ENCODE data around the gene ATXN1. TPM values are rescaled to one million over a fixed set of nuclear protein-coding genes. Genes with fewer than 3 reads are reported as not detected.

Gene ATXN1
- total RNA-seq, 2 experiments from 2014 or later: 83.1 to 89.4 TPM

- Mint-ChIP-seq H3K36me3 (ENCODE audit: low read depth) (peaks cover 71% of the 10 kb centered on the region), H3K4me3 (no peak overlapping the region), H3K27me3 (no peaks in the 10 kb centered on the region), H3K27ac (no peak overlapping the region), H3K9me3 (no peaks in the 10 kb centered on the region), H3K4me1 (peaks cover 63% of the 10 kb centered on the region)
- CTCF ChIA-PET: interaction anchor here (1.8 kb wide), 1 partner anchor 12 kb away, joined by 9 read pairs; no protein-coding TSS in a partner anchor
- POLR2A ChIA-PET: interaction anchor here (1.4 to 3.3 kb wide), 4 partner anchors 9 to 39 kb away, joined by 4 to 15 read pairs (median 8); partner anchors contain the start of gene ATXN1
- no peak for DNase-seq
Observed at GRCh38 chr6:16746401-16746800, 14.9 kb downstream of the ATXN1 start.

GRCh38 chr6:16743664-16744210, 17.5 kb downstream of the ATXN1 start:
- Mint-ChIP-seq H3K27ac (no peak overlapping the region), H3K4me3 (no peak overlapping the region), H3K4me1 (peaks cover 69% of the 10 kb centered on the region), H3K27me3 (no peaks in the 10 kb centered on the region), H3K36me3 (ENCODE audit: low read depth) (peaks cover 71% of the 10 kb centered on the region), H3K9me3 (no peaks in the 10 kb centered on the region)
- no peak for DNase-seq
- CTCF ChIA-PET: interaction anchor here (1.1 kb wide), 1 partner anchor 20 kb away, joined by 4 read pairs; no protein-coding TSS in a partner anchor
- POLR2A ChIA-PET: interaction anchor here (3.4 kb wide), 1 partner anchor 12 kb away, joined by 14 read pairs; no protein-coding TSS in a partner anchor

- Mint-ChIP-seq H3K36me3 (ENCODE audit: low read depth) (peaks cover 70% of the 10 kb centered on the region), H3K27me3 (no peaks in the 10 kb centered on the region), H3K27ac (no peak overlapping the region), H3K9me3 (no peaks in the 10 kb centered on the region), H3K4me3 (no peak overlapping the region), H3K4me1 (peaks cover 71% of the 10 kb centered on the region)
- ChIA-PET CTCF (interaction anchor here (1.4 kb wide), 1 partner anchor 16 kb away, joined by 5 read pairs; no protein-coding TSS in a partner anchor), POLR2A (interaction anchor here (0.6 to 1.9 kb wide), 3 partner anchors 10 to 357 kb away, joined by 3 to 6 read pairs (median 5); no protein-coding TSS in a partner anchor)
- DNase-seq: no peak
Observed at GRCh38 chr6:16742116-16742515, 19.1 kb downstream of the ATXN1 start.

- CTCF ChIA-PET: interaction anchor here (1.0 to 1.4 kb wide), 3 partner anchors 17 to 227 kb away, joined by 4 to 5 read pairs (median 4); no protein-coding TSS in a partner anchor
- Mint-ChIP-seq H3K27ac (peak overlapping the region; percentile 4), H3K27me3 (no peaks in the 10 kb centered on the region), H3K4me1 (peaks cover 74% of the 10 kb centered on the region), H3K9me3 (no peaks in the 10 kb centered on the region), H3K36me3 (ENCODE audit: low read depth) (peaks cover 72% of the 10 kb centered on the region), H3K4me3 (no peak overlapping the region)
- no peak for DNase-seq
- POLR2A ChIA-PET: interaction anchor here (0.8 to 3.4 kb wide), 7 partner anchors 9 to 42 kb away, joined by 3 to 20 read pairs (median 5); partner anchors contain the start of gene ATXN1
Observed at GRCh38 chr6:16741112-16742016, 19.9 kb downstream of the ATXN1 start.

- Mint-ChIP-seq H3K4me1 (peaks cover 76% of the 10 kb centered on the region), H3K27me3 (no peaks in the 10 kb centered on the region), H3K9me3 (no peaks in the 10 kb centered on the region), H3K27ac (no peak overlapping the region), H3K36me3 (ENCODE audit: low read depth) (peaks cover 76% of the 10 kb centered on the region), H3K4me3 (no peak overlapping the region)
- DNase-seq: no peak
- ChIA-PET POLR2A (interaction anchor here (1.1 to 3.4 kb wide), 7 partner anchors 8 to 266 kb away, joined by 3 to 20 read pairs (median 5); partner anchors contain the start of gene ATXN1), CTCF (interaction anchor here (0.8 to 1.2 kb wide), 4 partner anchors 23 to 270 kb away, joined by 3 to 5 read pairs (median 4); no protein-coding TSS in a partner anchor)
Observed at GRCh38 chr6:16740097-16740496, 21.2 kb downstream of the ATXN1 start.

- Mint-ChIP-seq H3K27ac (no peak overlapping the region), H3K4me1 (peaks cover 76% of the 10 kb centered on the region), H3K9me3 (no peaks in the 10 kb centered on the region), H3K27me3 (no peaks in the 10 kb centered on the region), H3K36me3 (ENCODE audit: low read depth) (peaks cover 74% of the 10 kb centered on the region), H3K4me3 (no peak overlapping the region)
- CTCF ChIA-PET: interaction anchor here (0.8 to 1.2 kb wide), 2 partner anchors 24 to 269 kb away, joined by 3 to 5 read pairs; no protein-coding TSS in a partner anchor
- no peak for DNase-seq
- POLR2A ChIA-PET: interaction anchor here (0.9 to 3.4 kb wide), 7 partner anchors 8 to 265 kb away, joined by 3 to 20 read pairs (median 3); partner anchors contain the start of gene ATXN1
Observed at GRCh38 chr6:16739329-16739801, 21.9 kb downstream of the ATXN1 start.

GRCh38 chr6:16737925-16738324, 23.3 kb downstream of the ATXN1 start:
- ChIA-PET CTCF (interaction anchor here (1.1 kb wide), 1 partner anchor 26 kb away, joined by 3 read pairs; no protein-coding TSS in a partner anchor), POLR2A (interaction anchor here (0.7 to 3.4 kb wide), 6 partner anchors 9 to 154 kb away, joined by 3 to 20 read pairs (median 9); partner anchors contain the start of gene ATXN1)
- peaks cover 80% of the 10 kb centered on the region for H3K4me1 Mint-ChIP-seq
- H3K27ac Mint-ChIP-seq: no peak overlapping the region
- H3K36me3 Mint-ChIP-seq (ENCODE audit: low read depth): peaks cover 75% of the 10 kb centered on the region
- H3K9me3 Mint-ChIP-seq: no peaks in the 10 kb centered on the region
- no peak overlapping the region for H3K4me3 Mint-ChIP-seq
- no peaks in the 10 kb centered on the region for H3K27me3 Mint-ChIP-seq
- no peak for DNase-seq

GRCh38 chr6:16736856-16737775, 24.1 kb downstream of the ATXN1 start:
- Mint-ChIP-seq H3K9me3 (no peaks in the 10 kb centered on the region), H3K27ac (no peak overlapping the region), H3K27me3 (no peaks in the 10 kb centered on the region), H3K36me3 (ENCODE audit: low read depth) (peaks cover 73% of the 10 kb centered on the region), H3K4me1 (peaks cover 80% of the 10 kb centered on the region), H3K4me3 (no peak overlapping the region)
- DNase-seq: no peak
- CTCF ChIA-PET: interaction anchor here (1.1 to 2.2 kb wide), 3 partner anchors 24 to 34 kb away, joined by 3 to 6 read pairs (median 4); partner anchors contain the start of gene ATXN1
- POLR2A ChIA-PET: interaction anchor here (1.2 to 3.2 kb wide), 4 partner anchors 8 to 22 kb away, joined by 4 to 15 read pairs (median 9); no protein-coding TSS in a partner anchor

GRCh38 chr6:16735014-16735413, 26.2 kb downstream of the ATXN1 start:
- Mint-ChIP-seq H3K27me3 (no peaks in the 10 kb centered on the region), H3K27ac (no peak overlapping the region), H3K4me1 (peaks cover 77% of the 10 kb centered on the region), H3K4me3 (no peak overlapping the region), H3K36me3 (ENCODE audit: low read depth) (peaks cover 66% of the 10 kb centered on the region), H3K9me3 (no peaks in the 10 kb centered on the region)
- no peak for DNase-seq
- ChIA-PET CTCF (no interaction called here), POLR2A (interaction anchor here (1.0 kb wide), 1 partner anchor 254 kb away, joined by 3 read pairs; no protein-coding TSS in a partner anchor)

- DNase-seq: no peak
- peaks cover 82% of the 10 kb centered on the region for H3K4me1 Mint-ChIP-seq
- peak overlapping the region; percentile 86 for H3K27ac Mint-ChIP-seq
- ChIA-PET POLR2A (interaction anchor here (1.2 to 7.2 kb wide), 14 partner anchors 8 to 296 kb away, joined by 3 to 94 read pairs (median 9); partner anchors contain the start of gene ATXN1), CTCF (interaction anchor here (0.7 to 4.4 kb wide), 7 partner anchors 17 to 248 kb away, joined by 3 to 47 read pairs (median 9); partner anchors contain the start of gene ATXN1)
- H3K4me3 Mint-ChIP-seq: no peak overlapping the region
- no peaks in the 10 kb centered on the region for H3K27me3 Mint-ChIP-seq
- H3K36me3 Mint-ChIP-seq (ENCODE audit: low read depth): peaks cover 56% of the 10 kb centered on the region
- no peaks in the 10 kb centered on the region for H3K9me3 Mint-ChIP-seq
Observed at GRCh38 chr6:16733085-16733484, 28.2 kb downstream of the ATXN1 start.

- no peaks in the 10 kb centered on the region for H3K27me3 Mint-ChIP-seq
- peaks cover 75% of the 10 kb centered on the region for H3K4me1 Mint-ChIP-seq
- peak overlapping the region; percentile 61 for H3K4me3 Mint-ChIP-seq
- DNase-seq: peak; percentile 63
- ChIA-PET CTCF (interaction anchor here (0.6 to 4.4 kb wide), 26 partner anchors 10 to 602 kb away, joined by 3 to 47 read pairs (median 5); partner anchors contain the start of gene ATXN1), POLR2A (interaction anchor here (0.8 to 7.2 kb wide), 29 partner anchors 8 to 411 kb away, joined by 3 to 94 read pairs (median 4); partner anchors contain the start of gene ATXN1)
- no peaks in the 10 kb centered on the region for H3K9me3 Mint-ChIP-seq
- peak overlapping the region; percentile 86 for H3K27ac Mint-ChIP-seq
- peaks cover 50% of the 10 kb centered on the region for H3K36me3 Mint-ChIP-seq (ENCODE audit: low read depth)
Observed at GRCh38 chr6:16731478-16732051, 29.7 kb downstream of the ATXN1 start.
